A673 (cell line): ENCODE measurements around the gene PLIN4. TPM values are rescaled to one million over a fixed set of nuclear protein-coding genes. Genes with fewer than 3 reads are reported as not detected.

Source experiments
- BruUV-seq: library from RNA; stranded (reverse); fragments of 400-500 nt; replicated peaks from 2 replicates; lab custom pipeline; 2021; lab: Mats Ljungman, UMichigan
- CTCF ChIA-PET: fragments of 300-600 bp; sonication (Branson Sonifier 250); formaldehyde crosslinking; loops from one replicate; lab custom pipeline; 2022; ENCODE audit warnings: antibody characterized with exemption; lab: Charles Lee
- POLR2A ChIA-PET: fragments of 300-600 bp; sonication (Branson Sonifier 250); formaldehyde crosslinking; loops from one replicate; lab custom pipeline; 2022; ENCODE audit warnings: antibody characterized with exemption; ENCODE audit not compliant: low non-redundant PET; lab: Charles Lee
- DNase-seq: peaks from one replicate; pipeline ENCODE4 v3.0.0-alpha.2; 2015; ENCODE audit warnings: low spot score
- H3K27ac ChIP-seq: fragments of 200-600 bp; sonication (generic); 2 replicates; pipeline ENCODE4 v1.5.1; 2016; ENCODE audit warnings: mixed run types, low read depth, mild to moderate bottlenecking, mixed read lengths, antibody characterized with exemption, low read length; ENCODE audit not compliant: poor library complexity, severe bottlenecking
- H3K27me3 ChIP-seq: fragments of 200-600 bp; sonication (generic); replicated peaks from 2 replicates; pipeline ENCODE4 v1.6.1; 2017; ENCODE audit warnings: mixed run types, low read depth, mild to moderate bottlenecking, mixed read lengths, antibody characterized with exemption, low read length; ENCODE audit not compliant: insufficient read depth, poor library complexity
- H3K36me3 ChIP-seq: fragments of 200-600 bp; sonication (generic); 2 replicates; pipeline ENCODE4 v1.6.1; 2016; ENCODE audit warnings: mixed run types, mild to moderate bottlenecking, mixed read lengths, antibody characterized with exemption, low read length; ENCODE audit not compliant: insufficient read depth, poor library complexity, severe bottlenecking
- H3K4me1 ChIP-seq: fragments of 200-600 bp; sonication (generic); 2 replicates; pipeline ENCODE4 v1.6.1; 2017; ENCODE audit warnings: mixed run types, mild to moderate bottlenecking, mixed read lengths, antibody characterized with exemption, low read length; ENCODE audit not compliant: insufficient read depth, poor library complexity, severe bottlenecking
- H3K4me3 ChIP-seq: fragments of 200-600 bp; sonication (generic); 2 replicates; pipeline ENCODE4 v1.5.1; 2016; ENCODE audit warnings: low read depth, mixed run types, mild to moderate bottlenecking, mixed read lengths, low read length; ENCODE audit not compliant: poor library complexity, severe bottlenecking
- H3K9me3 ChIP-seq: fragments of 200-600 bp; sonication (generic); 2 replicates; pipeline ENCODE4 v1.6.1; 2016; ENCODE audit warnings: mixed run types, low read depth, mild to moderate bottlenecking, mixed read lengths, antibody characterized with exemption, low read length; ENCODE audit not compliant: poor library complexity, severe bottlenecking
- CTCF ChIP-seq: fragments of 300-800, 200-600 bp; sonication (generic); conservative IDR thresholded peaks from 2 replicates; pipeline ENCODE4 v1.5.1; 2017; ENCODE audit warnings: low read depth, mild to moderate bottlenecking, antibody characterized with exemption, low read length, moderate library complexity, mixed read lengths
- EZH2 ChIP-seq: fragments of 200-600 bp; sonication (generic); IDR thresholded peaks from 2 replicates; pipeline ENCODE4 v1.6.1; 2017; ENCODE audit warnings: borderline replicate concordance, low read depth, mild to moderate bottlenecking, mixed read lengths, antibody characterized with exemption, low read length; ENCODE audit not compliant: poor library complexity, severe bottlenecking
- intact Hi-C: fragments of 100-400 bp; cut with micrococcal nuclease; formaldehyde crosslinking; loops from one replicate; pipeline ENCODE4 v1.10.0; 2022; ENCODE audit not compliant: unreplicated experiment
- total RNA-seq: library from RNA; stranded (reverse); gene quantifications from 2 replicates; pipeline ENCODE4 v1.2.3, GENCODE V29; 2021

Gene PLIN4
- total RNA-seq, 1 experiment from 2014 or later: 1.0 TPM

- no peak for TF ChIP-seq EZH2
- TF ChIP-seq CTCF: no peak
- no TSS peak for BruUV-seq
- H3K27me3 ChIP-seq: no peaks in the 10 kb centered on the region
- intact Hi-C loops: no loop called here
- H3K4me3 ChIP-seq: no peak overlapping the region
- H3K27ac ChIP-seq: no peak overlapping the region
- no peaks in the 10 kb centered on the region for H3K9me3 ChIP-seq
- no peak for DNase-seq
- POLR2A ChIA-PET: no interaction called here
- H3K4me1 ChIP-seq: peaks cover 20% of the 10 kb centered on the region
- CTCF ChIA-PET: no interaction called here
- H3K36me3 ChIP-seq: no peaks in the 10 kb centered on the region
Measured at GRCh38 chr19:4538601-4538954, 20.3 kb upstream of the PLIN4 start.

GRCh38 chr19:4537953-4538600 lies 19.8 kb upstream of the PLIN4 start:
- Histone ChIP-seq H3K27me3 (no peaks in the 10 kb centered on the region), H3K9me3 (no peaks in the 10 kb centered on the region), H3K4me3 (no peak overlapping the region), H3K36me3 (no peaks in the 10 kb centered on the region), H3K4me1 (peaks cover 20% of the 10 kb centered on the region), H3K27ac (no peak overlapping the region)
- DNase-seq: no peak
- no TSS peak for BruUV-seq
- no peak for TF ChIP-seq CTCF
- no peak for TF ChIP-seq EZH2
- intact Hi-C loops: no loop called here
- POLR2A ChIA-PET: no interaction called here
- CTCF ChIA-PET: no interaction called here

- Histone ChIP-seq H3K27me3 (no peaks in the 10 kb centered on the region), H3K36me3 (no peaks in the 10 kb centered on the region), H3K4me1 (peaks cover 20% of the 10 kb centered on the region), H3K9me3 (no peaks in the 10 kb centered on the region), H3K4me3 (no peak overlapping the region), H3K27ac (no peak overlapping the region)
- ChIA-PET CTCF (no interaction called here), POLR2A (no interaction called here)
- intact Hi-C loops: no loop called here
- TF ChIP-seq EZH2 (no peak), CTCF (no peak)
- DNase-seq: no peak
- no TSS peak for BruUV-seq
Measured at GRCh38 chr19:4536798-4537197, 18.5 kb upstream of the PLIN4 start.
